ENCODE results near the gene RAP2C.
A peak's percentile ranks its signal among the peaks of the same experiment; 100 is the strongest.

Gene RAP2C

GRCh38 chrX:132219343-132219768 is at the start of gene RAP2C:
Gene RAP2C, minus strand, starts transcription at chrX:132219447. Its CDS starts 2,179 bp downstream, at chrX:132217268.
- no peak for TF ChIP-seq ZFX (IDR thresholded peaks at IDR 0.05)
- peak; percentile 73 for TF ChIP-seq CTCF (conservative IDR thresholded peaks at IDR 0.05)
- H3K27ac ChIP-seq: peak within 1 kb of the TSS; percentile 99

- no peak overlapping the region for H3K27ac ChIP-seq
- TF ChIP-seq CTCF (conservative IDR thresholded peaks at IDR 0.05) (no peak), ZFX (IDR thresholded peaks at IDR 0.05) (no peak)
These were observed 48.1 kb upstream of the RAP2C start for GRCh38 chrX:132267392-132267791.

GRCh38 chrX:132266583-132267355 is 47.5 kb upstream of the RAP2C start:
- TF ChIP-seq CTCF (conservative IDR thresholded peaks at IDR 0.05) (no peak), ZFX (IDR thresholded peaks at IDR 0.05) (no peak)
- no peak overlapping the region for H3K27ac ChIP-seq

GRCh38 chrX:132263127-132263526 is 43.9 kb upstream of the RAP2C start:
- TF ChIP-seq ZFX (IDR thresholded peaks at IDR 0.05): no peak
- TF ChIP-seq CTCF (conservative IDR thresholded peaks at IDR 0.05): no peak
- no peak overlapping the region for H3K27ac ChIP-seq

- TF ChIP-seq CTCF (conservative IDR thresholded peaks at IDR 0.05) (no peak), ZFX (IDR thresholded peaks at IDR 0.05) (no peak)
- H3K27ac ChIP-seq: no peak overlapping the region
These were observed 39.3 kb upstream of the RAP2C start for GRCh38 chrX:132258509-132258908.

- H3K27ac ChIP-seq: no peak overlapping the region
- no peak for TF ChIP-seq ZFX (IDR thresholded peaks at IDR 0.05)
- no peak for TF ChIP-seq CTCF (conservative IDR thresholded peaks at IDR 0.05)
These were observed 37.9 kb upstream of the RAP2C start for GRCh38 chrX:132257116-132257515.

GRCh38 chrX:132236121-132236520 is 16.9 kb upstream of the RAP2C start:
- TF ChIP-seq CTCF (conservative IDR thresholded peaks at IDR 0.05) (no peak), ZFX (IDR thresholded peaks at IDR 0.05) (no peak)
- H3K27ac ChIP-seq: no peak overlapping the region
